ENCODE measurements around the gene FNDC10.
A peak's percentile ranks its signal among the peaks of the same experiment; 100 is the strongest.

GRCh38 chr1:1562556-1563195, 37.3 kb downstream of the FNDC10 start:
- no peak for TF ChIP-seq CTCF (IDR thresholded peaks at IDR 0.05 in 8 of 11, conservative IDR thresholded peaks at IDR 0.05 in 3 of 11)
- TF ChIP-seq POLR2AphosphoS5 (IDR thresholded peaks at IDR 0.05): peak; percentile 15 to 69 (median 37)
